AG09309 (cell line): ENCODE results near the gene TNFSF8.

ENCODE experiments used
- DNase-seq: peaks from one replicate; pipeline ENCODE4 v3.0.0-alpha.2; 2010; ENCODE audit warnings: low read depth
- H3K4me3 ChIP-seq: 2 replicates; pipeline ENCODE4 v1.5.1; 2011; ENCODE audit warnings: mild to moderate bottlenecking, low read depth, low read length, moderate library complexity; ENCODE audit not compliant: control insufficient read depth
- CTCF ChIP-seq: IDR thresholded peaks from 2 replicates; pipeline ENCODE4 v1.5.1; 2011; ENCODE audit warnings: mild to moderate bottlenecking, low read depth, low read length, inconsistent platforms; ENCODE audit not compliant: insufficient read depth, control insufficient read depth; ENCODE audit errors: missing control alignments

The TNFSF8 gene

GRCh38 chr9:114919611-114920010 is 10.8 kb downstream of the TNFSF8 start:
- no peak overlapping the region for H3K4me3 ChIP-seq
- no peak for DNase-seq
- TF ChIP-seq CTCF = no peak

GRCh38 chr9:114916481-114916880 is 13.9 kb downstream of the TNFSF8 start:
- no peak for TF ChIP-seq CTCF
- no peak for DNase-seq
- H3K4me3 ChIP-seq = no peak overlapping the region

GRCh38 chr9:114914139-114914538 is 16.3 kb downstream of the TNFSF8 start:
- DNase-seq = no peak
- TF ChIP-seq CTCF = peak; percentile 25
- H3K4me3 ChIP-seq = no peak overlapping the region

- no peak for DNase-seq
- H3K4me3 ChIP-seq = no peak overlapping the region
- no peak for TF ChIP-seq CTCF
These were observed 16.7 kb downstream of the TNFSF8 start for GRCh38 chr9:114913656-114914055.

- no peak for TF ChIP-seq CTCF
- no peak for DNase-seq
These were observed 17.2 kb downstream of the TNFSF8 start for GRCh38 chr9:114913217-114913616.

GRCh38 chr9:114911167-114911821 is 19.1 kb downstream of the TNFSF8 start:
- DNase-seq = no peak
- H3K4me3 ChIP-seq = no peak overlapping the region
- peak; percentile 77 for TF ChIP-seq CTCF

More at GRCh38 chr9:114913217-114913616, 17.2 kb downstream of the TNFSF8 start:
- no peak overlapping the region for H3K4me3 ChIP-seq
